GM21526 (cell line): Measurements from ENCODE around the gene AZU1.

ENCODE experiments used
- ATAC-seq: cut with Tn5 transposase; IDR thresholded peaks from one replicate; pipeline ENCODE4 v1.9.1; 2021; ENCODE audit warnings: moderate library complexity; ENCODE audit not compliant: unreplicated experiment, low FRiP score

AZU1 gene

GRCh38 chr19:796692-797527 lies 30.7 kb upstream of the AZU1 start, which contains the start of gene PTBP1:
Gene PTBP1 (plus strand): TSS chr19:797452. CDS start chr19:797498, 46 bp downstream.
- peak; percentile 64 for ATAC-seq

- ATAC-seq: peak; percentile 38
Measured at GRCh38 chr19:797528-798414, 29.9 kb upstream of the AZU1 start.

DNA sequence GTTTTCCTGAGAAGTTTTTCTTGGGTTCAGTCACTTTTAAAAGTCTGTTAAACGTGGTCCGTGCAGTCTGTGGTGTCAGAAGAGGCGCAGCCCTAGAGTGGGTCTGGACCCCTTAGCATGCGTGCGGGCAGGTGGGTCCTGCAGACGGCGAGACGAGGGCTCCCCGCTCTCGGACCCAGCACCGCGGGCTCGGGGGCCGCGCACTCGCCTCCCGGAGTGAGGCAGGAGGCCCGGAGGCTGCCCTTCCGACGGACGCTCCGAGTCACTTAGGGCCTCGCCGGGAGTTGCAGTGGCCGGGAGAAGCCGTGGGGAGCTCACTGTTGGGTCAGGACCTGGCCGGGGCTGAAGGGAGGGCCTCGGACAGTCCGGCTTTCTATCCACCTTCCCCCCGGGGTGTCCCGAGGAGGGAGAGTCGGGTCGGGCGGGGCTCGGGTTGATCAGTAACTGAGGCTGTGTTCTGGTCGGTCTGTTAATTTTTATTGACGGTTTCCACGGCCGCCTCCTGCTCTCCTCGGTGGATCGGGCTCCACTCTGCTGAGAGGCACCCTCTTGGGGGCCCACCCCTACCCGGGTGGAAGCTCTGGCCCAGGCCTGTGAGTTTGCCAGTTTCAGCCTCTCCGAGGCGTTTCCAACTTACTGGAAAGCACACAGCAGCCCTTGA lies 29.1 kb upstream of the AZU1 start:
- ATAC-seq: no peak

GRCh38 chr19:799076-799881 lies 28.4 kb upstream of the AZU1 start:
- no peak for ATAC-seq

DNA sequence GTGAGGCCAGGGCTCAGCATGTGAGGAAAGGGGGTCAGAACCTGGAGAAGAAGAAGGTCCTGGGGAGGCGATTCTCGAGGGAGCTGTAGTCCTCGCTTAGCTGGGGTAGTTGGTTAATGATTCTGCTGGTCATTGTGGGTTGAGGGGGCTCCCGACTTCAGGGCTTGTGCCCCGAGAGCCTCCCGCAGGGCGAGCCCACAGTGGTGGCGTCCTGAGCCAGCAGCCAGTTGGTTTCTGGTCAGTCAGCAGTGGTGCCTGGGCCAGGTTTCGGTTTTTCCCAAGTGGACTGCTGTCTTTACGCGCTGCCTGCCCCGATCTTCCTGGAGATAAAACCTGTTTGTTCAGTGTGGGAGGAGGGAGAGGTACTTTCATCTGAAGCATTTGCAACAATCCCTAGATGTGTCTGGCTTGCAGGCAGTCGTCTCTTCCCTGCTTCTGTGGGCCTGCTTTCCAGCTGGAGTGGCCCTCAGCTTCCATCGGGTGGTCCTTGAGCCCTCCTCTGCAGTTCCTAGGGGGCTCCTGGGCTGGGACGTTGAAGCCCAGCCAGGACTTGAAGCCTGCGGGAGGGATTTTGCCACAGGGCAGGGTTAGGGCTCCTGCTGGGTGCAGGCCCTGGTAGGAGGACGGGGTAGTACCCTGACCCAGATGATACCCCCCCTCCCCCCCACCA lies 27.1 kb upstream of the AZU1 start:
- no peak for ATAC-seq

- no peak for ATAC-seq
Measured at GRCh38 chr19:801030-801860, 26.4 kb upstream of the AZU1 start.

- no peak for ATAC-seq
Measured at GRCh38 chr19:801861-802497, 25.7 kb upstream of the AZU1 start.

- no peak for ATAC-seq
Measured at GRCh38 chr19:802498-803098, 25.0 kb upstream of the AZU1 start.

GRCh38 chr19:803099-803561 lies 24.5 kb upstream of the AZU1 start:
- ATAC-seq: no peak

DNA sequence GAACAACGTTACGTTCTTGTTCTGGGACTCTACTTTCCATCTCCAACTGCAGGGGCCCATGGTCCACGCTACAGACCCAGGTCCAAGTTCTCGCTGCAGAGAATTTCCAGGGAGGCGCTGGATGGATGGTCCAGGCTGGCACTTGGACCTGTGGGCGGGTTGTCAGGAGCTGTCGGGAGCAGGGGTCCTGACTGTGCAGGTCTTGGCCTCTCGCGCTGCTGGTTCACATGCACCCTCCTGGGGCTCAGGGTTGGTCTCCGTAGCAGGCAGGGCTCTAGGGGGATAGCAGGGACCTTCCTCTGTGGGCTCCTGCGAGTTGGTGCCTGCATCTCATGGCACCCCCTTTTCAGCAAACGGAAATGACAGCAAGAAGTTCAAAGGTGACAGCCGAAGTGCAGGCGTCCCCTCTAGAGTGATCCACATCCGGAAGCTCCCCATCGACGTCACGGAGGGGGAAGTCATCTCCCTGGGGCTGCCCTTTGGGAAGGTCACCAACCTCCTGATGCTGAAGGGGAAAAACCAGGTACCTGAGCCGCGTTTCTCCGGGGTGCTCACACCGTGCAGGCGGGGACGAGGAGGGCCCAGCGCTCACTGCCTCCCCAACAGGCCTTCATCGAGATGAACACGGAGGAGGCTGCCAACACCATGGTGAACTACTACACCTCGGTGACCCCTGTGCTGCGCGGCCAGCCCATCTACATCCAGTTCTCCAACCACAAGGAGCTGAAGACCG lies 23.8 kb upstream of the AZU1 start:
- no peak for ATAC-seq

DNA sequence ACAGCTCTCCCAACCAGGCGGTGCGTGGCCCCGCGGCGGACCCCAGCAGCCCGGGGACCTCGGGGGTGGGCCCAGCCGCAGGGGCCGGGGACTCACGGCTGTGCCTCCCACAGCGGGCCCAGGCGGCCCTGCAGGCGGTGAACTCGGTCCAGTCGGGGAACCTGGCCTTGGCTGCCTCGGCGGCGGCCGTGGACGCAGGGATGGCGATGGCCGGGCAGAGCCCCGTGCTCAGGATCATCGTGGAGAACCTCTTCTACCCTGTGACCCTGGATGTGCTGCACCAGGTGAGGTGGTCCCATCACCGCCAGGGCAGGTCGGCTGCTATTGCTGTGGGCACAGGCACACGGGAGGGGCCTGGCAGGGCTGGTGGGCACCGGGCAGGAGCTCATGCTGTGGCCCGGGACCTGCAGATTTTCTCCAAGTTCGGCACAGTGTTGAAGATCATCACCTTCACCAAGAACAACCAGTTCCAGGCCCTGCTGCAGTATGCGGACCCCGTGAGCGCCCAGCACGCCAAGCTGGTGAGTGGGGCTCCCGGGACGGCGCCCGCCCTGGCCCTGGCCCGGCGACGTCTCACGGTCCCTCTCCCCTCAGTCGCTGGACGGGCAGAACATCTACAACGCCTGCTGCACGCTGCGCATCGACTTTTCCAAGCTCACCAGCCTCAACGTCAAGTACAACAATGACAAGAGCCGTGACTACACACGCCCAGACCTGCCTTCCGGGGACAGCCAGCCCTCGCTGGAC lies 23.0 kb upstream of the AZU1 start:
- ATAC-seq: no peak

GRCh38 chr19:805166-805551 lies 22.5 kb upstream of the AZU1 start:
- no peak for ATAC-seq

DNA sequence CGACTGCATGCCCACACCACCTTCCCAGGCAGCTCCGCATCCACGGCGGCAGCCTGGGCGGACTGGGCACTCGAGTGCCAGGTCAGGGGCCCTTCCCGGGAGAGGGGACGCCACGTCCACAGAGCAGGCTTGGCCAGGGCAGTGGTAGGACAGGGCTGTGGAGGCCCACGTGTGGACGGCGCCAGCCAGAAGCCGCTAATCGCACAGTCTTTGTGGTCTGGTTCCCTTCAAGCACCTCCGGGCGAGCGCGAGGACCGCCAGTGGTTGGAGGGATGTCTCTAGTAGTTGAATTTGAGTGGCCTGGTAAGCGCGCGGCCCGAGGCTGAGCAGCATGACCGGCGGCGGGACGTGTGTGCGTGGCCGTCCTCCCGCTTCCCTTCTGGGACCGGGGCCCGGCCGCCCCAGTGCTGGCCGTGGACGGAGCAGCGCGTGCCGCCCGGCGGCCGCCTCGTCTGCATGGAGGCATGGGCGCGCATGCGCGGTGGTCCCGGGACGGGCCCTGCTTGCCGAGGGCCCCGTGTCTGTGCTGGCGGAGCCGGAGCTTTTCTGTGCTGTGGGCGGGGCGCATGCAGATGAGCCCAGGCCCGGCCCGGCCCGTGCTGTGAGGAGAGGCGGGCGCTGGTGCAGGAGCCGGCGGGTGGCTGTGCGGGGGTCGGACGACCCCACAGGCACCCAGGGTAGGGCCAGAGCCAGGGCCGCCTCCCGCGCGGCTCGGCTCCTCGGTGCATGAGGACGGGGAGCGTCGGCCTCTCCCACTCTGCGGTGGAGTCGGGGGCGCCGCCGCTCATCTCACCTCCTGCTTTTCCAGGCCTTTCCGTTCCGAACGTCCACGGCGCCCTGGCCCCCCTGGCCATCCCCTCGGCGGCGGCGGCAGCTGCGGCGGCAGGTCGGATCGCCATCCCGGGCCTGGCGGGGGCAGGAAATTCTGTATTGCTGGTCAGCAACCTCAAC lies 21.8 kb upstream of the AZU1 start:
- ATAC-seq: no peak

DNA sequence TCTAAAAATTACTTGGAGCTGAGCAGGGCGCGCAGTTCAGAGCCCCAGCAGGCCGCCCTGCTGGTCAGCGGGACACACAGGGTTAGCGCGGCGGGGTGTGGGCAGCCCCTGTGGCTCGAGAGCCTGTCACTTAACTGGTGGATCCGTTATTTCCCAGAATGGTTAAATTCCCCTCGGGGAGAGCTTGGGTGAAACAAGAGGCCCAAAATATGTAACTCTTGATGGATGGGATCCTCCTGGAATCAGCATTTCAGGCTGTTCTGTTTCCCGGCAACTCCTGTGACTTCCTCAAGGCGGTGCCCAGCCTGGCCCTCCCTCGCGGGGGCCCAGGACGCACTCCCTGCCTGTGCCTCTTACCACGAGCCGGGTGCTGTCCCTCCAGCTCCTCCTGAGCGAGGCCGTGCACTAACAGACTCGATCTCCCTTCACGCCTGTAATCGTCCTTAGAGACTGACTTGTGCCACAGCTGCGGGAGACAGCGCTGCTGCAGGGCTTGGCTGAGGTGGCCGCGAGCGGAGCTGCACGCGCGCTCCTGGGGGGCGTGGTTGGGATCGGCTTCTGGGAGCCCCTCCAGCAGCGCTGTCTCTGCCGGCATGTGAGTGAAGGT lies 20.7 kb upstream of the AZU1 start:
- ATAC-seq: no peak
